ENCODE results near the gene TGM1.

DNA sequence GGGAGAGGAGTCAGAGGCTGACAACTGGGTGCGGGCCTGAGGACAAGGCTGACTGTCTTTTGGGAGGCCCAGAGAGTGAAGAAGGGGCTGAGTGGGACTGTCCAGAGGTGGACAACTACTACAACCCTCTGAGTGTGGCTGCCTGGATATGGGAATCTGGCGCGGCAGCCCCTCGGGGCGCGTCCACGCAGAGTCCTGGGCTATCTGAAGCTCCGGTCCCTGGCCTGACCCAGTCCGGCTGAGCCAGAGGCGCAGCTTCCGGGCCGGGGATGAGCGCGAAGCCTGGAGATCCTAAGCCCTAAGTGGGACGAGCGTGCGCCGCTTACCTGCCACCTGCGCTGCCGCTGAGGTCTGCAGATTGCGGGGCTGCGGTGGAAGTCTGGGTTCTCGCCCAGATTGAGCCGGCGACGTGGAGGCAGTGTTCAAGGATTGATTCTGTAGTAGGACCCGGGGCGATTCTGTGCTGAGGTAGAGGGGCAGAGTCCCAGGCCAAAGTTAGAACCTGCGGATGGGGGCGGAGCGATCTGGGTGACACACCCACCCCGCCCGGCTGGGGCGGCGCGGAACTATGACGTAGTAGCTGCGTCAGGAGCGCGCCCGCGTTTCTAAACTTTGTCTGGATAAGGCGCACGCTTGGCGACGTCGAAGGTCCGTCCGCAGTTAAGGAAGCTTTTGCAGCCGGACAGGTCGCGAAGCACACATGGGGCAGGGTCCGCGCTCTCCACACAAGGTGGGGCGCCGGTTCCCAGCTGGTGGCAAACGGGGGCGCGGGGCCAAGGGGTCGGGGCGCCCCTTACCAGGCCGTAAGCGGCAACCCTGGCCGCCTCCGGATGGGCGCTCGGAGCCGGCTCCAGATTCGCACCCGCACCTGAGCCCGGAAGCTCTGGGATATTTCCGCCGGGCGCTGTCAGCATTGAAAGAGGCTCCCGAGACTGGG lies 36.5 kb upstream of the TGM1 start, which contains the start of the genes DHRS1 and NOP9:
- TF ChIP-seq CTCF (IDR thresholded peaks at IDR 0.05; ENCODE audit: low read depth, low read length, missing input control) = no peak
- TF ChIP-seq, protein P1, sequence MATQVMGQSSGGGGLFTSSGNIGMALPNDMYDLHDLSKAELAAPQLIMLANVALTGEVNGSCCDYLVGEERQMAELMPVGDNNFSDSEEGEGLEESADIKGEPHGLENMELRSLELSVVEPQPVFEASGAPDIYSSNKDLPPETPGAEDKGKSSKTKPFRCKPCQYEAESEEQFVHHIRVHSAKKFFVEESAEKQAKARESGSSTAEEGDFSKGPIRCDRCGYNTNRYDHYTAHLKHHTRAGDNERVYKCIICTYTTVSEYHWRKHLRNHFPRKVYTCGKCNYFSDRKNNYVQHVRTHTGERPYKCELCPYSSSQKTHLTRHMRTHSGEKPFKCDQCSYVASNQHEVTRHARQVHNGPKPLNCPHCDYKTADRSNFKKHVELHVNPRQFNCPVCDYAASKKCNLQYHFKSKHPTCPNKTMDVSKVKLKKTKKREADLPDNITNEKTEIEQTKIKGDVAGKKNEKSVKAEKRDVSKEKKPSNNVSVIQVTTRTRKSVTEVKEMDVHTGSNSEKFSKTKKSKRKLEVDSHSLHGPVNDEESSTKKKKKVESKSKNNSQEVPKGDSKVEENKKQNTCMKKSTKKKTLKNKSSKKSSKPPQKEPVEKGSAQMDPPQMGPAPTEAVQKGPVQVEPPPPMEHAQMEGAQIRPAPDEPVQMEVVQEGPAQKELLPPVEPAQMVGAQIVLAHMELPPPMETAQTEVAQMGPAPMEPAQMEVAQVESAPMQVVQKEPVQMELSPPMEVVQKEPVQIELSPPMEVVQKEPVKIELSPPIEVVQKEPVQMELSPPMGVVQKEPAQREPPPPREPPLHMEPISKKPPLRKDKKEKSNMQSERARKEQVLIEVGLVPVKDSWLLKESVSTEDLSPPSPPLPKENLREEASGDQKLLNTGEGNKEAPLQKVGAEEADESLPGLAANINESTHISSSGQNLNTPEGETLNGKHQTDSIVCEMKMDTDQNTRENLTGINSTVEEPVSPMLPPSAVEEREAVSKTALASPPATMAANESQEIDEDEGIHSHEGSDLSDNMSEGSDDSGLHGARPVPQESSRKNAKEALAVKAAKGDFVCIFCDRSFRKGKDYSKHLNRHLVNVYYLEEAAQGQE (IDR thresholded peaks at IDR 0.05) = peak; percentile 91

Measured in liver (tissue), 2 donors.